ENCODE measurements around the gene PSPC1.

GRCh38 chr13:19817106-19817505, 34.4 kb upstream of the PSPC1 start:
- TF ChIP-seq POLR2AphosphoS5 (IDR thresholded peaks at IDR 0.05; ENCODE audit: low read depth) (no peak), CTCF (IDR thresholded peaks at IDR 0.05; ENCODE audit: insufficient read depth, low read length) (no peak), GABPA (IDR thresholded peaks at IDR 0.05; ENCODE audit: low read depth) (no peak)
